Measurements from ENCODE around the gene CFDP1.

The CFDP1 gene

GRCh38 chr16:75340741-75341491 is 92.4 kb downstream of the CFDP1 start:
- no peak for DNase-seq (ENCODE audit: low read depth)
- no peak for TF ChIP-seq CTCF (IDR thresholded peaks at IDR 0.05; ENCODE audit: insufficient read depth, low read depth, low read length, missing control alignments)
- no peak overlapping the region for H3K4me3 ChIP-seq (ENCODE audit: low read depth, low read length)

GRCh38 chr16:75337430-75337829 is 95.9 kb downstream of the CFDP1 start:
- DNase-seq (ENCODE audit: low read depth), result no peak
- H3K4me3 ChIP-seq (ENCODE audit: low read depth, low read length), result no peak overlapping the region
- TF ChIP-seq CTCF (IDR thresholded peaks at IDR 0.05; ENCODE audit: insufficient read depth, low read depth, low read length, missing control alignments), result no peak

- H3K4me3 ChIP-seq (ENCODE audit: low read depth, low read length), result no peak overlapping the region
- no peak for DNase-seq (ENCODE audit: low read depth)
- no peak for TF ChIP-seq CTCF (IDR thresholded peaks at IDR 0.05; ENCODE audit: insufficient read depth, low read depth, low read length, missing control alignments)
Measured at GRCh38 chr16:75336521-75336920, 96.8 kb downstream of the CFDP1 start.

GRCh38 chr16:75333721-75334163 is 99.6 kb downstream of the CFDP1 start:
- peak; percentile 21 for DNase-seq (ENCODE audit: low read depth)
- no peak overlapping the region for H3K4me3 ChIP-seq (ENCODE audit: low read depth, low read length)
- TF ChIP-seq CTCF (IDR thresholded peaks at IDR 0.05; ENCODE audit: insufficient read depth, low read depth, low read length, missing control alignments), result no peak

GRCh38 chr16:75329943-75330342 is 103.4 kb downstream of the CFDP1 start:
- no peak for DNase-seq (ENCODE audit: low read depth)
- no peak overlapping the region for H3K4me3 ChIP-seq (ENCODE audit: low read depth, low read length)
- TF ChIP-seq CTCF (IDR thresholded peaks at IDR 0.05; ENCODE audit: insufficient read depth, low read depth, low read length, missing control alignments), result no peak

GRCh38 chr16:75326333-75326732 is 107.0 kb downstream of the CFDP1 start:
- no peak overlapping the region for H3K4me3 ChIP-seq (ENCODE audit: low read depth, low read length)
- no peak for TF ChIP-seq CTCF (IDR thresholded peaks at IDR 0.05; ENCODE audit: insufficient read depth, low read depth, low read length, missing control alignments)
- DNase-seq (ENCODE audit: low read depth), result peak; percentile 16

GRCh38 chr16:75323933-75324332 is 109.4 kb downstream of the CFDP1 start:
- no peak for TF ChIP-seq CTCF (IDR thresholded peaks at IDR 0.05; ENCODE audit: insufficient read depth, low read depth, low read length, missing control alignments)
- no peak overlapping the region for H3K4me3 ChIP-seq (ENCODE audit: low read depth, low read length)
- DNase-seq (ENCODE audit: low read depth), result no peak
